K562 (cell line): Measurements from ENCODE around the gene XPA. TPM values are rescaled to one million over a fixed set of nuclear protein-coding genes. Genes with fewer than 3 reads are reported as not detected.

ENCODE experiments used
- ATAC-seq: fragments of 200-7000 bp; cut with Tn5 transposase; 3 replicates; pipeline ENCODE4 v1.9.1; 2020; ENCODE audit warnings: moderate library complexity
- BruUV-seq: library from RNA; stranded (reverse); fragments of 400-500 nt; replicated peaks from 2 replicates; lab custom pipeline; 2021; lab: Mats Ljungman, UMichigan
- CTCF ChIA-PET: fragments of 300-600 bp; formaldehyde crosslinking; extraction: SDS; loops from one replicate; lab custom pipeline; 2021; ENCODE audit warnings: low intra/inter-chr PET ratio; lab: Yijun Ruan, JAX
- POLR2A ChIA-PET: fragments of 300-600, 350-650 bp; sonication (Branson Sonifier 250); formaldehyde crosslinking; extraction: SDS; loops from one replicate; lab custom pipeline; 2021; ENCODE audit warnings: antibody characterized with exemption, inconsistent platforms; lab: Yijun Ruan, JAX
- DNase-seq, 4 experiments: peaks; one replicate each; pipeline versions ENCODE4 v3.0.0 to v3.0.0-alpha.2; 2011 to 2018; ENCODE audit warnings: low spot score in 3 of 4, mixed read lengths in 3 of 4; ENCODE audit errors: extremely low read depth in 1 of 4
- FAIRE-seq: peaks from 2 replicates; lab custom pipeline; 2011; peaks lifted over from hg19 to GRCh38; lab: Jason Lieb, UNC
- H2AFZ ChIP-seq: 2 replicates; pipeline ENCODE4 v1.6.0; 2011; ENCODE audit warnings: low read depth, low read length, control low read depth, inconsistent platforms
- H3K27ac ChIP-seq: fragments of 200-600 bp; 3 replicates; pipeline ENCODE4 v1.8.0; 2011; ENCODE audit warnings: low read depth, mild to moderate bottlenecking, control low read depth, inconsistent platforms, low read length, moderate library complexity, mixed read lengths; ENCODE audit errors: extremely low read depth
- H3K27me3 ChIP-seq, 2 experiments: fragments of 300-600 bp in 1 of 2; 2 replicates in 1 of 2; 3 replicates in 1 of 2; pipeline versions ENCODE4 v1.6.0 to v1.8.0; 2011; ENCODE audit warnings: inconsistent platforms in 2 of 2, low read length in 2 of 2, mild to moderate bottlenecking in 1 of 2, mixed read lengths in 1 of 2, moderate library complexity in 1 of 2; ENCODE audit not compliant: control insufficient read depth in 2 of 2, insufficient read depth in 2 of 2
- H3K36me3 ChIP-seq: fragments of 300-600 bp; 3 replicates; pipeline ENCODE4 v1.8.0; 2011; ENCODE audit warnings: mild to moderate bottlenecking, low read length, inconsistent platforms; ENCODE audit not compliant: control insufficient read depth, insufficient read depth
- H3K4me1 ChIP-seq, 2 experiments: fragments of 200-600 bp in 1 of 2; replicated peaks in 1 of 2; 2 replicates in 1 of 2; 3 replicates in 1 of 2; pipeline versions ENCODE4 v1.5.1 to v1.8.0; 2011; ENCODE audit warnings: inconsistent platforms in 2 of 2, low read length in 2 of 2, mild to moderate bottlenecking in 1 of 2, mixed read lengths in 1 of 2, moderate library complexity in 1 of 2; ENCODE audit not compliant: control insufficient read depth in 2 of 2, insufficient read depth in 2 of 2
- H3K4me2 ChIP-seq: 2 replicates; pipeline ENCODE4 v1.6.1; 2011; ENCODE audit warnings: low read length, control low read depth, inconsistent platforms, mixed read lengths; ENCODE audit not compliant: insufficient read depth
- H3K4me3 ChIP-seq: fragments of 200-600 bp; sonication (generic), shearing (Covaris generic); 2 replicates; pipeline ENCODE4 v1.5.1; 2016; ENCODE audit warnings: control low read depth, inconsistent platforms
- H3K79me2 ChIP-seq: fragments of 200-600 bp; 3 replicates; pipeline ENCODE4 v1.8.0; 2011; ENCODE audit warnings: low read length, inconsistent platforms; ENCODE audit not compliant: control insufficient read depth, insufficient read depth
- H3K9ac ChIP-seq, 2 experiments: 2 replicates each; pipeline versions ENCODE4 v1.6.0 to v1.6.1; 2011; ENCODE audit warnings: low read depth in 2 of 2, low read length in 2 of 2, control low read depth in 1 of 2, inconsistent platforms in 1 of 2, mild to moderate bottlenecking in 1 of 2, mixed read lengths in 1 of 2; ENCODE audit not compliant: insufficient read depth in 1 of 2
- H3K9me1 ChIP-seq: one replicate; pipeline ENCODE4 v1.6.0; 2011; ENCODE audit warnings: inconsistent platforms, mild to moderate bottlenecking, low read length, moderate library complexity; ENCODE audit not compliant: control insufficient read depth, insufficient read depth
- H3K9me3 ChIP-seq: replicated peaks from 2 replicates; pipeline ENCODE4 v1.5.1; 2011; ENCODE audit warnings: low read depth, low read length, inconsistent platforms; ENCODE audit not compliant: control insufficient read depth, insufficient read depth
- H4K20me1 ChIP-seq: replicated peaks from 2 replicates; pipeline ENCODE4 v1.6.1; 2011; ENCODE audit warnings: low read length, inconsistent platforms, mixed read lengths; ENCODE audit not compliant: control insufficient read depth, insufficient read depth
- BRCA1 ChIP-seq, 2 experiments: fragments of 450-650 bp in 1 of 2; sonication (generic) in 1 of 2; formaldehyde crosslinking in 1 of 2; IDR thresholded peaks; 2 replicates each; pipeline versions ENCODE4 v1.5.0 to v1.6.1; 2017 to 2020; ENCODE audit warnings: mild to moderate bottlenecking in 1 of 2, missing genetic modification reagents in 1 of 2
- BRF1 ChIP-seq: IDR thresholded peaks from 3 replicates; pipeline ENCODE4 v1.6.1; 2011; ENCODE audit warnings: borderline replicate concordance, mild to moderate bottlenecking; ENCODE audit not compliant: insufficient read length; ENCODE audit errors: extremely low read depth
- HDAC2 ChIP-seq: fragments of 450-650 bp; IDR thresholded peaks from 2 replicates; pipeline ENCODE4 v1.6.1; 2016; ENCODE audit warnings: mild to moderate bottlenecking
- HNRNPH1 ChIP-seq: fragments of 200-400 bp; formaldehyde crosslinking; optimal IDR thresholded peaks from 2 replicates; pipeline ENCODE3; 2017; ENCODE audit warnings: low read depth, mild to moderate bottlenecking, low read length, moderate library complexity
- MXD1 ChIP-seq: fragments of 250-450 bp; sonication (Bioruptor Pico); IDR thresholded peaks from 2 replicates; pipeline ENCODE4 v1.8.0; 2021; ENCODE audit warnings: borderline replicate concordance, mild to moderate bottlenecking, moderate library complexity; ENCODE audit not compliant: poor library complexity, severe bottlenecking
- OTX1 ChIP-seq: fragments of 450-650 bp; formaldehyde crosslinking; IDR thresholded peaks from 2 replicates; pipeline ENCODE4 v1.4.0; 2022; ENCODE audit warnings: mild to moderate bottlenecking
- POLR2B ChIP-seq: fragments of 450-650 bp; IDR thresholded peaks from 2 replicates; pipeline ENCODE4 v1.6.1; 2018; ENCODE audit warnings: low read depth; ENCODE audit not compliant: partially characterized antibody
- POLR3A ChIP-seq: IDR thresholded peaks from 2 replicates; pipeline ENCODE4 v1.6.1; 2011; ENCODE audit warnings: borderline replicate concordance, mild to moderate bottlenecking, moderate library complexity; ENCODE audit not compliant: insufficient read length, insufficient read depth; ENCODE audit errors: extremely low read depth
- PREB ChIP-seq: sonication (generic); formaldehyde crosslinking; IDR thresholded peaks from 2 replicates; pipeline ENCODE4 v1.8.1; 2023; ENCODE audit warnings: mild to moderate bottlenecking, missing genetic modification reagents
- SMARCB1 ChIP-seq: IDR thresholded peaks from 2 replicates; pipeline ENCODE4 v1.6.1; 2011; ENCODE audit warnings: improper control_type of control experiment, low read depth; ENCODE audit not compliant: insufficient read length
- TBP ChIP-seq: optimal IDR thresholded peaks from 2 replicates; pipeline ENCODE3; 2011; ENCODE audit warnings: low read depth, low read length, improper control_type of control experiment
- ZBTB49 ChIP-seq: sonication (generic); formaldehyde crosslinking; IDR thresholded peaks from 2 replicates; pipeline ENCODE4 v1.8.0; 2022; ENCODE audit warnings: missing genetic modification reagents, mild to moderate bottlenecking, borderline replicate concordance
- ZNF124 ChIP-seq: sonication (generic); formaldehyde crosslinking; IDR thresholded peaks from 2 replicates; pipeline ENCODE4 v1.8.1; 2022; ENCODE audit warnings: missing genetic modification reagents
- ZNF224 ChIP-seq: sonication (generic); formaldehyde crosslinking; IDR thresholded peaks from 2 replicates; pipeline ENCODE4 v1.8.0; 2022; ENCODE audit warnings: mild to moderate bottlenecking, missing genetic modification reagents
- ZNF408 ChIP-seq: fragments of 250-450 bp; sonication (Bioruptor Pico); IDR thresholded peaks from 2 replicates; pipeline ENCODE4 v1.4.0; 2020; ENCODE audit warnings: low read depth, mild to moderate bottlenecking, moderate library complexity
- ZNF507 ChIP-seq: conservative IDR thresholded peaks from 2 replicates; pipeline ENCODE4 v1.6.1; 2017; ENCODE audit warnings: missing genetic modification characterization, missing compliant biosample characterization
- in situ Hi-C: fragments of 300-500 bp; cut with MboI; formaldehyde crosslinking; loops from 4 replicates; pipeline ENCODE4 v1.15.0; 2018; ENCODE audit warnings: inconsistent platforms, mixed read lengths
- intact Hi-C: fragments of 100-400 bp; cut with micrococcal nuclease; formaldehyde crosslinking; loops from 2 replicates; pipeline ENCODE4 v1.14.2; 2022
- polyA plus RNA-seq, 8 experiments: library from polyadenylated mRNA; depleted of rRNA in 4 of 8; stranded (reverse) in 5 of 8; unstranded in 3 of 8; fragments of >200 nt; fragmentation: Nextera tagmentation in 2 of 8; fragmentation: Illumina TruSeq in 1 of 8; extraction: Ambion mirVana in 2 of 8; extraction: Trizol in 1 of 8; gene quantifications; 2 replicates each; pipeline versions ENCODE4 v1.2.1 to v1.2.3, GENCODE V29; 2011 to 2014; ENCODE audit warnings: inconsistent platforms in 1 of 8, missing spikeins in 1 of 8
- total RNA-seq, 7 experiments: library from RNA; depleted of rRNA in 6 of 7; stranded (reverse); fragments of >200 nt in 6 of 7; fragmentation: Illumina TruSeq in 2 of 7; extraction: Trizol in 2 of 7; gene quantifications; 2 replicates each; pipeline versions ENCODE4 v1.2.1 to v1.2.3, GENCODE V29; 2011 to 2021; ENCODE audit warnings: low replicate concordance in 1 of 7
- TF ChIP-seq, protein P1 (sequence below): sonication (generic); formaldehyde crosslinking; IDR thresholded peaks from 2 replicates; pipeline ENCODE4 v1.9.0; 2022; ENCODE audit warnings: mild to moderate bottlenecking, missing genetic modification reagents

XPA gene
- total and polyA plus RNA-seq, 9 of the 15 experiments (the other 6 are each of a cell fraction or from before 2014, with no cell fraction given) = 5.1 to 18.2 (median 14.1) TPM

GRCh38 chr9:97647996-97648395 lies 49.1 kb downstream of the XPA start (continued):
- TF ChIP-seq BRCA1 (IDR thresholded peaks at IDR 0.05) (no peak), BRCA1 (CRISPR knock-in tag; IDR thresholded peaks at IDR 0.05) (no peak), POLR3A (no peak), HDAC2 (no peak), ZNF224 (no peak), ZNF408 (CRISPR knock-in tag) (no peak), MXD1 (CRISPR knock-in tag) (no peak)

DNA sequence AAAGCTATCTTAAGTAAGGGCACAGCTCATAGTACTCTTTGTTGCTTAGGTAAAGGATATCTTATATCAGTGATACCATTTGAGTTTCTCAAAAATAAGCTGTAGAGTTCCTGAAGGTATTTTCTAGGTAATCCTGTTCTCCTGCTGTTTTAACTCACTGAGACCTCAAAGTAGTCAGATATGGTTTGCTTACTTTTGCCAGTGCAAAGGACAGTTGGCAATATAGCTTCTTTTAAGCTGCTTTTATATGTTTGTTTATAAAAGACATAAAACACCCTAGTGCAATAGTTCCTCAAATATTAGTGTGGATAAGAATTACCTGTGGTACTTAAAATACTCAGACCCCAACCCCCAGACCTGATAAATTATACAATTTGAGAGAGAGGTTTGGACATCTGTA lies 51.4 kb downstream of the XPA start:
- Histone ChIP-seq H3K4me2 (no peak overlapping the region), H3K9ac (no peak overlapping the region), H3K4me3 (no peak overlapping the region), H4K20me1 (no peaks in the 10 kb centered on the region), H3K36me3 (peaks cover 96% of the 10 kb centered on the region), H3K9me1 (no peaks in the 10 kb centered on the region), H3K4me1 (no peaks in the 10 kb centered on the region), H3K9me3 (no peaks in the 10 kb centered on the region), H3K27ac (no peak overlapping the region), H3K79me2 (peaks cover 12% of the 10 kb centered on the region), H2AFZ (no peak overlapping the region), H3K27me3 (no peaks in the 10 kb centered on the region)
- BruUV-seq = no TSS peak
- DNase-seq = no peak
- no peak for ATAC-seq
- intact Hi-C loops (no loop called here), in situ Hi-C loops (no loop called here)
- ChIA-PET POLR2A (interaction anchor here (0.7 to 3.1 kb wide), 7 partner anchors 9 to 172 kb away, joined by 3 to 18 read pairs (median 3); partner anchors contain the start of genes NCBP1 and TSTD2), CTCF (no interaction called here)
- no peak for FAIRE-seq
- TF ChIP-seq ZNF507 (tag) (no peak), ZBTB49 (CRISPR knock-in tag) (no peak), POLR2B (no peak), OTX1 (CRISPR knock-in tag) (no peak), HNRNPH1 (no peak), ZNF124 (CRISPR knock-in tag) (no peak), TBP (no peak), BRF1 (no peak), SMARCB1 (no peak), PREB (CRISPR knock-in tag) (no peak)
- TF ChIP-seq, protein P1, sequence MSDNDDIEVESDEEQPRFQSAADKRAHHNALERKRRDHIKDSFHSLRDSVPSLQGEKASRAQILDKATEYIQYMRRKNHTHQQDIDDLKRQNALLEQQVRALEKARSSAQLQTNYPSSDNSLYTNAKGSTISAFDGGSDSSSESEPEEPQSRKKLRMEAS (CRISPR knock-in tag) = no peak
